PC-9 (cell line): ENCODE data around the gene VTN.

Experiments used
- CTCF ChIP-seq: fragments of 200-600 bp; sonication (generic); conservative IDR thresholded peaks from 2 replicates; pipeline ENCODE4 v1.6.1; 2017; ENCODE audit warnings: mixed run types, antibody characterized with exemption, mild to moderate bottlenecking, moderate library complexity
- EZH2 ChIP-seq: fragments of 200-600 bp; sonication (generic); IDR thresholded peaks from 2 replicates; pipeline ENCODE4 v1.8.0; 2017; ENCODE audit warnings: antibody characterized with exemption, low read depth

GRCh38 chr17:28324781-28325180, 45.3 kb downstream of the VTN start:
- no peak for TF ChIP-seq CTCF
- no peak for TF ChIP-seq EZH2
